H1 (cell line): ENCODE results near the gene KRT7. TPM values are rescaled to one million over a fixed set of nuclear protein-coding genes. Genes with fewer than 3 reads are reported as not detected.

Experiments used
- CTCF ChIA-PET: fragments of 300-600 bp; sonication (Branson Sonifier 250); formaldehyde crosslinking; loops from one replicate; lab custom pipeline; 2021; ENCODE audit not compliant: partially characterized antibody; lab: Charles Lee
- POLR2A ChIA-PET: fragments of 300-600 bp; sonication (Branson Sonifier 250); formaldehyde crosslinking; loops from one replicate; lab custom pipeline; 2021; ENCODE audit warnings: inconsistent platforms; ENCODE audit not compliant: partially characterized antibody; lab: Charles Lee
- DNase-seq, 2 experiments: peaks; one replicate each; pipeline versions ENCODE4 v3.0.0 to v3.0.0-alpha.2; 2010 to 2022; ENCODE audit warnings: low spot score in 2 of 2, low read depth in 1 of 2, mixed read lengths in 1 of 2
- FAIRE-seq: peaks from 2 replicates; lab custom pipeline; 2011; peaks lifted over from hg19 to GRCh38; lab: Jason Lieb, UNC
- H2AFZ ChIP-seq: 2 replicates; pipeline ENCODE4 v1.8.1; 2012; ENCODE audit warnings: low read length, inconsistent platforms
- H2AK5ac ChIP-seq: 2 replicates; pipeline ENCODE4 v1.6.1; 2013; ENCODE audit warnings: low read depth, low read length
- H2BK120ac ChIP-seq: replicated peaks from 2 replicates; pipeline ENCODE3; 2013; ENCODE audit warnings: low read depth, low read length, inconsistent platforms
- H2BK12ac ChIP-seq: 2 replicates; pipeline ENCODE4 v1.6.1; 2013; ENCODE audit warnings: low read depth, low read length
- H2BK15ac ChIP-seq: 2 replicates; pipeline ENCODE4 v1.6.1; 2013; ENCODE audit warnings: low read length
- H2BK20ac ChIP-seq: 2 replicates; pipeline ENCODE4 v1.6.1; 2013; ENCODE audit warnings: low read length
- H2BK5ac ChIP-seq: 2 replicates; pipeline ENCODE4 v1.6.1; 2013; ENCODE audit warnings: low read depth, low read length
- H3K14ac ChIP-seq: 2 replicates; pipeline ENCODE4 v1.6.1; 2013; ENCODE audit warnings: inconsistent platforms; ENCODE audit not compliant: insufficient read length
- H3K18ac ChIP-seq: 2 replicates; pipeline ENCODE4 v1.6.1; 2013; ENCODE audit warnings: low read length; ENCODE audit errors: extremely low read depth
- H3K23ac ChIP-seq: 2 replicates; pipeline ENCODE4 v1.6.1; 2013; ENCODE audit warnings: inconsistent platforms; ENCODE audit not compliant: insufficient read length
- H3K23me2 ChIP-seq: 2 replicates; pipeline ENCODE4 v1.6.1; 2013; ENCODE audit warnings: low read depth, low read length
- H3K27ac ChIP-seq: 2 replicates; pipeline ENCODE4 v1.6.1; 2011; ENCODE audit warnings: low read depth, low read length, inconsistent platforms
- H3K27me3 ChIP-seq, 4 experiments: replicated peaks in 1 of 4; 1 replicate in 1 of 4; 2 replicates in 3 of 4; pipeline versions ENCODE4 v1.6.1 to v1.8.1; 2011 to 2013; ENCODE audit warnings: low read length in 3 of 4, mild to moderate bottlenecking in 3 of 4, inconsistent platforms in 2 of 4, mixed read lengths in 2 of 4, moderate library complexity in 1 of 4; ENCODE audit not compliant: control insufficient read depth in 3 of 4, insufficient read depth in 3 of 4; ENCODE audit errors: extremely low read depth in 1 of 4
- H3K36me3 ChIP-seq, 4 experiments: 2 replicates each; pipeline versions ENCODE4 v1.6.1 to v1.8.1; 2011 to 2013; ENCODE audit warnings: mild to moderate bottlenecking in 4 of 4, low read length in 3 of 4, moderate library complexity in 2 of 4, control low read depth in 1 of 4, inconsistent platforms in 1 of 4; ENCODE audit not compliant: insufficient read depth in 4 of 4, control insufficient read depth in 2 of 4
- H3K4ac ChIP-seq: replicated peaks from 2 replicates; pipeline ENCODE3; 2013; ENCODE audit warnings: low read length, low read depth, mixed read lengths, inconsistent platforms; ENCODE audit not compliant: insufficient read length
- H3K4me1 ChIP-seq, 4 experiments: replicated peaks in 1 of 4; 1 replicate in 1 of 4; 2 replicates in 3 of 4; pipeline versions ENCODE4 v1.6.1 to v1.8.1; 2011 to 2013; ENCODE audit warnings: low read length in 3 of 4, inconsistent platforms in 2 of 4, mixed read lengths in 1 of 4; ENCODE audit not compliant: insufficient read depth in 4 of 4, control insufficient read depth in 3 of 4
- H3K4me2 ChIP-seq, 2 experiments: 2 replicates each; pipeline versions ENCODE4 v1.6.1 to v1.8.1; 2011 to 2013; ENCODE audit warnings: low read depth in 2 of 2, low read length in 2 of 2, control low read depth in 1 of 2, inconsistent platforms in 1 of 2, mild to moderate bottlenecking in 1 of 2; ENCODE audit not compliant: insufficient read depth in 1 of 2
- H3K4me3 ChIP-seq, 4 experiments: fragments of 200-600, 300-600 bp in 1 of 4; sonication (generic), shearing (Covaris generic), sonication (Bioruptor Twin) in 1 of 4; 2 replicates each; pipeline versions ENCODE4 v1.5.1 to v1.8.1; 2011 to 2016; ENCODE audit warnings: low read length in 4 of 4, low read depth in 3 of 4, control low read depth in 2 of 4, inconsistent platforms in 2 of 4, mild to moderate bottlenecking in 2 of 4, mixed read lengths in 1 of 4, moderate library complexity in 1 of 4; ENCODE audit not compliant: insufficient read depth in 2 of 4; ENCODE audit errors: extremely low read depth in 1 of 4
- H3K56ac ChIP-seq: replicated peaks from 2 replicates; pipeline ENCODE3; 2013; ENCODE audit warnings: low read depth, mild to moderate bottlenecking, mixed read lengths, low read length, inconsistent platforms; ENCODE audit not compliant: insufficient read length
- H3K79me1 ChIP-seq: 2 replicates; pipeline ENCODE4 v1.6.1; 2013; ENCODE audit warnings: low read depth, low read length, control low read depth
- H3K79me2 ChIP-seq, 2 experiments: 2 replicates each; pipeline versions ENCODE4 v1.6.1 to v1.8.1; 2012 to 2013; ENCODE audit warnings: low read length in 2 of 2, mild to moderate bottlenecking in 2 of 2, inconsistent platforms in 1 of 2; ENCODE audit not compliant: insufficient read depth in 2 of 2, control insufficient read depth in 1 of 2
- H3K9ac ChIP-seq, 4 experiments: replicated peaks in 1 of 4; 1 replicate in 1 of 4; 2 replicates in 3 of 4; pipeline versions ENCODE4 v1.6.1 to v1.8.1; 2011 to 2013; ENCODE audit warnings: low read depth in 3 of 4, low read length in 3 of 4, control low read depth in 2 of 4, mild to moderate bottlenecking in 2 of 4, moderate library complexity in 2 of 4, inconsistent platforms in 1 of 4; ENCODE audit errors: extremely low read depth in 1 of 4
- H3K9me3 ChIP-seq, 2 experiments: 2 replicates each; pipeline versions ENCODE4 v1.6.1 to v1.8.1; 2012 to 2013; ENCODE audit warnings: mild to moderate bottlenecking in 2 of 2, moderate library complexity in 2 of 2, control low read depth in 1 of 2, inconsistent platforms in 1 of 2, low read depth in 1 of 2, low read length in 1 of 2, mixed read lengths in 1 of 2; ENCODE audit not compliant: insufficient read depth in 2 of 2
- H4K20me1 ChIP-seq, 2 experiments: replicated peaks in 1 of 2; 2 replicates each; pipeline versions ENCODE3 to v1.8.1; 2011 to 2013; ENCODE audit warnings: inconsistent platforms in 2 of 2, low read length in 2 of 2, mild to moderate bottlenecking in 1 of 2; ENCODE audit not compliant: insufficient read depth in 2 of 2, control insufficient read depth in 1 of 2
- H4K5ac ChIP-seq: 2 replicates; pipeline ENCODE4 v1.6.1; 2013; ENCODE audit warnings: low read length, low read depth, mixed read lengths, inconsistent platforms; ENCODE audit not compliant: insufficient read length
- H4K8ac ChIP-seq: 2 replicates; pipeline ENCODE4 v1.8.0; 2013; ENCODE audit warnings: mild to moderate bottlenecking, moderate library complexity, low read length, inconsistent platforms; ENCODE audit not compliant: insufficient read depth; ENCODE audit errors: extremely low read depth
- H4K91ac ChIP-seq: replicated peaks from 2 replicates; pipeline ENCODE3; 2013; ENCODE audit warnings: low read length, mixed read lengths, inconsistent platforms; ENCODE audit not compliant: insufficient read length
- CBX5 ChIP-seq: fragments of 300-800, 300-1000 bp; sonication (generic); IDR thresholded peaks from 2 replicates; pipeline ENCODE4 v1.7.1; 2016; ENCODE audit warnings: antibody characterized with exemption, low read length, low read depth
- CEBPB ChIP-seq: IDR thresholded peaks from 2 replicates; pipeline ENCODE4 v1.6.1; 2012; ENCODE audit warnings: low read depth, low read length
- CREB1 ChIP-seq: IDR thresholded peaks from 2 replicates; pipeline ENCODE4 v1.6.1; 2012; ENCODE audit warnings: inconsistent platforms
- HDAC6 ChIP-seq: IDR thresholded peaks from one replicate; pipeline ENCODE4 v1.7.1; 2012; ENCODE audit warnings: low read depth, mild to moderate bottlenecking, inconsistent platforms, low read length, moderate library complexity
- POLR2AphosphoS5 ChIP-seq: IDR thresholded peaks from 2 replicates; pipeline ENCODE4 v1.6.1; 2011; ENCODE audit warnings: low read depth, low read length
- POU5F1 ChIP-seq: IDR thresholded peaks from 2 replicates; pipeline ENCODE4 v1.6.1; 2011; ENCODE audit warnings: low read depth, mild to moderate bottlenecking, low read length, moderate library complexity
- RNF2 ChIP-seq: fragments of 200-900, 300-1000 bp; sonication (generic); IDR thresholded peaks from 2 replicates; pipeline ENCODE4 v1.7.1; 2016; ENCODE audit warnings: borderline replicate concordance, low read depth, mild to moderate bottlenecking, antibody characterized with exemption, low read length; ENCODE audit not compliant: poor library complexity, severe bottlenecking; ENCODE audit errors: missing control alignments
- SIRT6 ChIP-seq: IDR thresholded peaks from one replicate; pipeline ENCODE4 v1.7.1; 2012; ENCODE audit warnings: low read length, inconsistent platforms
- SP2 ChIP-seq: IDR thresholded peaks from 2 replicates; pipeline ENCODE4 v1.6.1; 2012; ENCODE audit warnings: mild to moderate bottlenecking, low read length, inconsistent platforms
- SP4 ChIP-seq: IDR thresholded peaks from 2 replicates; pipeline ENCODE4 v1.6.1; 2012; ENCODE audit warnings: low read length, inconsistent platforms
- SUZ12 ChIP-seq: fragments of 200-600 bp; sonication (generic); IDR thresholded peaks from 2 replicates; pipeline ENCODE4 v1.6.1; 2012; ENCODE audit warnings: mild to moderate bottlenecking, inconsistent platforms, low read length, moderate library complexity, mixed read lengths
- USF2 ChIP-seq: IDR thresholded peaks from 2 replicates; pipeline ENCODE4 v1.6.1; 2011; ENCODE audit warnings: low read length, improper control_type of control experiment
- WGBS, 2 experiments: shearing (Covaris generic) in 1 of 2; methylation state at CpG; one replicate each; pipeline versions ENCODE4 v1.1.6 to v1.1.7; 2013 to 2015; ENCODE audit warnings: low lambda C conversion rate in 2 of 2, mixed read lengths in 2 of 2, inconsistent platforms in 1 of 2, low coverage in 1 of 2, missing lambda C conversion rate in 1 of 2; ENCODE audit not compliant: insufficient replicate concordance in 2 of 2, insufficient coverage in 1 of 2, insufficient read length in 1 of 2; ENCODE audit errors: extremely low coverage in 1 of 2, missing lambda C conversion rate in 1 of 2; 5-methylcytosine and 5-hydroxymethylcytosine counted together
- polyA plus RNA-seq, 7 experiments: library from polyadenylated mRNA; depleted of rRNA in 3 of 7; stranded (reverse) in 5 of 7; unstranded in 2 of 7; fragments of >200 nt in 5 of 7; fragments of 200-250 nt in 2 of 7; gene quantifications; 1 replicate in 5 of 7; 2 replicates in 1 of 7; 4 replicates in 1 of 7; pipeline versions ENCODE4 v1.2.1 to v1.2.3, GENCODE V29; 2011 to 2013; ENCODE audit warnings: missing spikeins in 2 of 7, mixed read lengths in 2 of 7
- total RNA-seq: library from RNA; stranded (reverse); fragmentation: NEBNext Ultra II Directional; extraction: Animal tissue kit (Norgen Biotek cat#: 25700); gene quantifications from 2 replicates; pipeline ENCODE4 v1.2.1, GENCODE V29; 2021
- TF ChIP-seq, protein P1 (sequence below): IDR thresholded peaks from 2 replicates; pipeline ENCODE4 v1.6.1; 2012; ENCODE audit warnings: inconsistent platforms

KRT7 gene
- total and polyA plus RNA-seq, 2 of the 8 experiments (the other 6 are each of a cell fraction or from before 2014, with no cell fraction given), result 13.2 to 19.0 TPM

- WGBS, 2 experiments, result 94% methylated on average over 4 of the region's 4 CpGs; no CpG with 5 or more reads in 1 of the 2 experiments
- ChIA-PET POLR2A (no interaction called here), CTCF (interaction anchor here (0.8 to 10.7 kb wide), 23 partner anchors 10 to 271 kb away, joined by 3 to 81 read pairs (median 4); no protein-coding TSS in a partner anchor)
- Histone ChIP-seq H3K36me3 (no peaks in the 10 kb centered on the region), H2AK5ac (no peak overlapping the region), H3K4me3 (no peak overlapping the region), H3K56ac (no peak overlapping the region), H3K4me2 (no peak overlapping the region), H2BK120ac (no peak overlapping the region), H3K18ac (no peak overlapping the region), H4K8ac (no peak overlapping the region), H3K27ac (no peak overlapping the region), H3K9ac (no peak overlapping the region), H4K5ac (no peak overlapping the region), H2BK5ac (no peak overlapping the region), H3K27me3 (peaks cover 0 to under 1% (median 0%) of the 10 kb centered on the region in 4 experiments; a peak in 1 of 7 replicates), H3K14ac (no peak overlapping the region), H3K79me1 (no peaks in the 10 kb centered on the region), H4K91ac (no peak overlapping the region), H3K4ac (no peak overlapping the region), H2AFZ (no peak overlapping the region), H3K4me1 (peaks cover 0 to 2% (median 0%) of the 10 kb centered on the region in 4 experiments; a peak in 1 of 7 replicates), H2BK12ac (no peak overlapping the region), H3K9me3 (no peaks in the 10 kb centered on the region), H3K23me2 (0 out of 2 replicates have a peak, but pooled peaks cover 2% of the 10 kb centered on the region), H2BK15ac (no peak overlapping the region), H4K20me1 (no peaks in the 10 kb centered on the region), H2BK20ac (no peak overlapping the region), H3K23ac (no peak overlapping the region), H3K79me2 (no peaks in the 10 kb centered on the region)
- DNase-seq (no peak), FAIRE-seq (no peak)
- TF ChIP-seq SIRT6 (no peak), SUZ12 (no peak), USF2 (no peak), CEBPB (no peak), SP2 (no peak), POLR2AphosphoS5 (no peak), SP4 (no peak), CREB1 (no peak), RNF2 (no peak), POU5F1 (no peak), HDAC6 (no peak), CBX5 (no peak)
- TF ChIP-seq, protein P1, sequence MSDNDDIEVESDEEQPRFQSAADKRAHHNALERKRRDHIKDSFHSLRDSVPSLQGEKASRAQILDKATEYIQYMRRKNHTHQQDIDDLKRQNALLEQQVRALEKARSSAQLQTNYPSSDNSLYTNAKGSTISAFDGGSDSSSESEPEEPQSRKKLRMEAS, result no peak
Measured at GRCh38 chr12:52284562-52285171, 51.6 kb downstream of the KRT7 start.
